Ammon's horn (tissue), 1 donor: ENCODE results near the gene CRIP3.
"Not testable (repeated sequence)": the region's sequence is repeated elsewhere in the genome, so short reads cannot be mapped to it uniquely, and the experiment has no call there.

Source experiments
- DNase-seq: peaks from one replicate; pipeline ENCODE4 v3.0.0-alpha.2; 2016; ENCODE audit warnings: low spot score

The CRIP3 gene

DNA sequence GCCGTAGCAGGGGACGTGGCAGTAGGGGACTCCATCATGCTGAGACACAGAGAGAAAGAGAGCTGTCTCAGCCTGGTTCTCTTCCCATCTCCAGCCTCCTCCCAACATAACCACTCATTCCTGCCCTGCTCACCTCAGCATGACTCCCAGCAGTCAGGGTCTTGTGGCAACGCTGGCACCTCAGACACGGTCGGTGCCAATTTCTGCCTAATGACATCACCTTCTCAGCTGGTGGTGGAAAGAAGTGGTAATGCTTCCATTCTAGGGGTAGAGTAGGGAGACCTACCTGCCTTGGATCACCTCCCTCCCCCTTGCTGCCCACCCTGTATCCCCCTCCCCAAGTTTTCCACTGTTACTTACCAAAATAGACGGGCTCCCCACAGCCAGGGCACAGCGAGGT is 2.5 kb downstream of the CRIP3 start:
- DNase-seq = no peak

DNA sequence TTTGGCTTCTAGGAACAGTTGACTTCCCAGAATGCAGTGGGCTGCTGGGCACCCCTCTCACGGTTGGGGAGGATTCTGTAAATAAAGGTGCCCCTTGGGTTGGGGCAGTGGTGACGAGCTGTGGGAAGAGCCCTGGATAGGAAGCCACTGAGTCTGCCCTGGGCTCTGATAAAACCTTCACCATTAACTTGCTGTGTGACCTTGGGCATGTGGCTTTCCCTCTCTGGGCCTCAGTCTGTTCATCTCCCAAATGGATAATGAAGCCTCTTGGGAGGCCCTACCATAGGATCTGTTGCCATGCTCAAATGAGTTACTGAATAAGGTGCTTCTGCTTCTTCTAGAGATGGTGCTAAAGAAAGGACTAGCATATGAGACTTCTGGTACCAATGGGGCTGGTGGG is 3.7 kb downstream of the CRIP3 start:
- no peak for DNase-seq

DNA sequence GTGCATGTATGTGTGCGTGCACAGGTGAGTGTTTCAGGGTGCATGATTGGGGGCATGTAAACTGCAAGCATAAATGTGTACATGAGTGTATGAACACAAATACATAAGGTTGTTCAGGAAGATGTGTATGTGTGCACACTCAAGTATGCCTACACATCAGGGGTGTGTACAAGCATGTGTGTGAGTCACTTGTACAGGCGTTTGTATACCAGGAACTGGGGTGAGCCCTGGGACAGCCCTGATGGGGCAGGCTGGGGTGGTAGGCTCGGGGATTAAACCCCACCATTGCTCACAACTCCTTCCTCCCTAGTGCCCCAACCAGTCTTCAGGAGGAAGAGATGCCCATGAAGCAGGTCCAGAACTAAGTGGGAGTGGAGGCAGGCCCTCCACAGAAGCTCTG is 4.3 kb downstream of the CRIP3 start:
- no peak for DNase-seq

DNA sequence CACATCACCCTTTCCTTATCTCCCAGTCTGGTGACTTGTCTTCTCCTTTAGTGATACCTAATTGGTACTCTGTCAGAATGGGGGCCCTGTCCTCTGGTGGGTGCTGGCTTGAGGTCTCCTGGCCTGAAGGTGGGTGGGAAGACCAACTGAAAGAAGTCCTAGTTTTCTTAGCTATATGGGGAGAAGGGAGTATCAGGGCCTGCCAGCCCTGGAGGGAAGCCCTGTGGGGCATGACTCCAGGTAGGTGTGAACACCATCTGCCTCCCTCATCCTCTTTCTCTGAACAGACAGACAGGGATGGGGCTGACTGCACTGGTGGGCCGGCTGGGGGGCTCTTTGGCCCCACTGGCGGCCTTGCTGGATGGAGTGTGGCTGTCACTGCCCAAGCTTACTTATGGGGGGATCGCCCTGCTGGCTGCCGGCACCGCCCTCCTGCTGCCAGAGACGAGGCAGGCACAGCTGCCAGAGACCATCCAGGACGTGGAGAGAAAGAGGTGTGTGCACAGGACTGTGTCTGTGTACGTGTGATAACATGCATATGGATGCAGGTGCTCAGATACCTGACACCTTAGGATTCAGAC is 4.8 kb downstream of the CRIP3 start:
- no peak for DNase-seq

DNA sequence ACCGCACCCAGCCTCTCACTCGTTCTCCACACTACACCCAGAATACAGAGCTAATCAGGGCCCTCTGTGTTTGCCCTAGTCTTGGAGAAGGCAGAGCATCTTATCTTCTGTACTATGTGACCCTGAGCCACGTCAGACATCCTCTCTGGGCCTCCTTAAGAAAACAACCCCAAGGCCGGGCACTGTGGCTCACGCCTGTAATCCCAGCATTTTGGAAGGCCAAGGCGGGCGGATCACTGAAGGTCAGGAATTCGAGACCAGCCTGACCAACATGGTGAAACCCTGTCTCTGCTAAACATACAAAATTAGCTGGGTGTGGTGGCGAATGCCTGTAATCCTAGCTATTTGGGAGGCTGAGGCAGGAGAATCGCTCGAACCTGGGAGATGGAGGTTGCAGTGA is 5.6 kb downstream of the CRIP3 start:
- not testable (repeated sequence) for DNase-seq

DNA sequence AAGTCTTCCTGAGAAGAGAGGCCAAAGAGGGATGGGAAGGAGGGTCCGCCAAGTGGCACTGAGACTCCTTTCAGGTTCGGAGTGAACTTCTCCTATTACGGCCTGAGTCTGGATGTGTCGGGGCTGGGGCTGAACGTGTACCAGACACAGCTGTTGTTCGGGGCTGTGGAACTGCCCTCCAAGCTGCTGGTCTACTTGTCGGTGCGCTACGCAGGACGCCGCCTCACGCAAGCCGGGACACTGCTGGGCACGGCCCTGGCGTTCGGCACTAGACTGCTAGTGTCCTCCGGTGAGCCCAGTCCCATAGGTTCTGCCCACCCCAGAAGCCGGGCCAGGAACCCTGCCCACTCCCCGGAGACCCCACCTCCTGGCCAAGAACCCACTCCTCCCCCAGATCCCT is 6.5 kb downstream of the CRIP3 start:
- no peak for DNase-seq

DNA sequence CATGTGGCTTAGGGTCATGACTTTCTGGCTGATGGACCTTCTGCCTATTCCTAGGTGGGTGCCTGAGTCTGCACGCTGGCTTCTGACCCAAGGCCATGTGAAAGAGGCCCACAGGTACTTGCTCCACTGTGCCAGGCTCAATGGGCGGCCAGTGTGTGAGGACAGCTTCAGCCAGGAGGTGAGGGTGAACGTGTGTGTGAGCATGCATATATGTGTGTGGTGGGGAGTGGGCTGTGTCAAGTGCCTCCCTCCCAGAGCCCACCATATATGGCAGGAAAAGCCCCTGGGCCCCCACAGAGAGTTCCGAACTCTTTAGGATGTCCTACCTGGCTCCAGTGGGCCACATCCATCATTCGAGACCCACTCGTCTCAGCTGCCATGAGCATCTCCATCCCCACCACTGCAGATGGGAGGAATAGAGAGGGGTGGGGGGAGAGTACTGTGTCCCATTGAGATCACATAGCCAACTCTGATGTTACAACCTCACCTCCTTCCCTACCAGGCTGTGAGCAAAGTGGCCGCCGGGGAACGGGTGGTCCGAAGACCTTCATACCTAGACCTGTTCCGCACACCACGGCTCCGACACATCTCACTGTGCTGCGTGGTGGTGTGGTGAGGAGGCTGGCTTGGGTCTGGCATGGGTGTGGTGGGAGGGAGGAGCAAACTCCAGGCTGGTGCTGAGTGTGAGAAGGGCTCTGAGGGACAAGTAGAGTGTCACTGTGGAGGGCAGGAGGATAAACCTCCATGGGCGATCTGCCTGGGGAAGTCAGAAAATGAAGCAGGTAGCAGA is 7.3 kb downstream of the CRIP3 start:
- DNase-seq = no peak

DNA sequence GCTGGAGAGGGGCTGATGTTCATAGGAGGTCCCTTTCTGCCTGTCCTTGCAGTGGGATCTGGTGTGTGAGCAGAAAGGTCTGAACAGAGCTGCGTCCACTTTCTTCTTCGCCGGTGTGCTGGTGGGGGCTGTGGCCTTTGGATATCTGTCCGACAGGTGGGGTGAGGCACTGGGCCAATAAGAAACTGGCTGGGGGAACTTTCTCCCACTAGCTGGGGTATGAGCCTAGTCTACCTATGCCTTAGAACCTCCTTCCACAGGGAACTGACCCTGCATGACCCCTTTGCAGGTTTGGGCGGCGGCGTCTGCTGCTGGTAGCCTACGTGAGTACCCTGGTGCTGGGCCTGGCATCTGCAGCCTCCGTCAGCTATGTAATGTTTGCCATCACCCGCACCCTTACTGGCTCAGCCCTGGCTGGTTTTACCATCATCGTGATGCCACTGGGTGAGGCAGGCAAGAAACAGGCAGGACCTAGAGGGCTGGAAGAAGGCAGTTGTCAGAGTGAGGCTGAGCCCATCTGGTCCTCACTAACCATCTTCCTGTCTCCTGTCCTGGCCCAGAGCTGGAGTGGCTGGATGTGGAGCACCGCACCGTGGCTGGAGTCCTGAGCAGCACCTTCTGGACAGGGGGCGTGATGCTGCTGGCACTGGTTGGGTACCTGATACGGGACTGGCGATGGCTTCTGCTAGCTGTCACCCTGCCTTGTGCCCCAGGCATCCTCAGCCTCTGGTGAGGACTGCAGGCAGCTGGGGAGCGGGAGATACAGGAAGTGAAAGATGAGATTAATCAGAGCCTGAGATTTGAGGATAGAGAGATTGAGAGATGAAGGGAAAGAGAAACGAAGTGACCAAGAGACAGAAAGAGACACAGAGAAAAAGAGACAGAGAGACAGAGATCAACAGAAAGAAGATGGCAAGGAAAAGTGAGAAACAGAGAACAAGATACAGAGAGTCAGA is 9.0 kb downstream of the CRIP3 start:
- DNase-seq = no peak

DNA sequence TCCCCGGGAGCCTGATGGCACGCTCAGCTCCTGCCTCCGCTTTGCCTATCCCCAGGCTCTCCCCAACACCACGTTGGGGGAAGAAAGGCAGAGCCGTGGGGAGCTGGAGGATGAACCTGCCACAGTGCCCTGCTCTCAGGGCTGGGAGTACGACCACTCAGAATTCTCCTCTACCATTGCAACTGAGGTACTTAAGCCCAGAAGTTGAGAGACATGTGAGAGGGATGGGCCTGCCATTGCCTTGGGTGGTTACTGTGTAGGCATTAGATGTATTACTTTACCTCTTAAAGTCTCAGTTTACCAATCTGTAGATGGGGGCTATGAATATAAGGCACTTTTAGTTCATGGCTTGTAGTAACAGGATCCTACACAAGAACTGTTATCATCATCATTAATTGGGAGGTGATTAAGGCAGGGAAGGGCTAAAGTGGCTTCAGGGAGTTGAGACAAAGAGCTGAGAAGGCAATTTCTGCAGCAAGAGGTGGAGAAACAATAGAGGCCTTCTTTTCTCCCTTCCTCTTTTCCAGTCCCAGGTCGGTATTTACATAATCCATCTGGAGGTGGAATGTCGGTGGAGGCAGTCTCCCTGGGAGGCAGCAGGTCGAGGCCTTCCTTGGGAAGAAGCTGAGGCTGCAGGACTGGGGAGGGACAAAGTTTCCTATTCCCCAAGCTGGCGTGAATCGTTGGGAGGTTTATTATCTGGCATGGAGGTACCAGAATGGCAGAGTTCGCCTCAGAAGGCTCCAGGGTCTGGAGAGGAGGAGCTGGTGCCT is 9.9 kb downstream of the CRIP3 start:
- DNase-seq = no peak

DNA sequence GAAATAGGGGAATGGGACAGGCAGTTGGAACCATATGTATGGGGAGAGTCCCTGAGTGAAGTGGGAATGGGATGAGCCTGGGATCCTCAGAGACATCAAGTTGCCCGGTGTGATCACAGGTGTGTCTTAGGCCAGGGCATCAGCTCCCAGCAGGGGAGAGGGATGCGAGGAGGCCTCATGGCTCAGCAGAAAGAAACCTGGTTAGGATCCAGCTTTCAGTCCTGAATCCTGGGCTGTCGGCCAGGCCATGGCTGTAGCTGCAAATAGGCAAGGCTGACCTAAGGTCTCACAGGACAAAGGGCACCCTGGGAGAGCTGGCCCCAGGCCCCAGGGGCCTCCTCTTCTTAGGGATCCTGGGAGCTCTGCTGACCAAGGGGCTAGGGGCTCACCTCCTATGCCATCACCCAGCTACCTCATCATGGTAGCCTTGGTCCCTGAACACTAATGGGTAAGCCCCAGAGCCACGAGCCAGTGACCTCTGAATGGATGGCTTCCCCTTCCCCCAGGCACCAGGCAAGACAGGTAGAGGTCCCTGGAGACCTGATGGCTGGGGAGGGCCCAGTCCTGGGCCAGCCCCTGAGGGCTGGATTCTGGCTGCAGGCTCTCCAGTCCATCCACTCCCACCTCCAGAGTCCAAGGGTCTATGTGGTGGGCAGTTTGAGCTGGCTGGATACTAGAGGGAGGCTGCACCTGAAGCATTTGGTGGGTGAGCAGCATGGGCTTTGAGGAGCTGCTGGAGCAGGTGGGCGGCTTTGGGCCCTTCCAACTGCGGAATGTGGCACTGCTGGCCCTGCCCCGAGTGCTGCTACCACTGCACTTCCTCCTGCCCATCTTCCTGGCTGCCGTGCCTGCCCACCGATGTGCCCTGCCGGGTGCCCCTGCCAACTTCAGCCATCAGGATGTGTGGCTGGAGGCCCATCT is 10.7 kb downstream of the CRIP3 start, which contains the start of gene SLC22A7:
Gene SLC22A7, plus strand, starts transcription at position 617 of the 921 bp plus-strand sequence. Its CDS starts 99 bp downstream, at position 716.
- DNase-seq = peak; percentile 20

DNA sequence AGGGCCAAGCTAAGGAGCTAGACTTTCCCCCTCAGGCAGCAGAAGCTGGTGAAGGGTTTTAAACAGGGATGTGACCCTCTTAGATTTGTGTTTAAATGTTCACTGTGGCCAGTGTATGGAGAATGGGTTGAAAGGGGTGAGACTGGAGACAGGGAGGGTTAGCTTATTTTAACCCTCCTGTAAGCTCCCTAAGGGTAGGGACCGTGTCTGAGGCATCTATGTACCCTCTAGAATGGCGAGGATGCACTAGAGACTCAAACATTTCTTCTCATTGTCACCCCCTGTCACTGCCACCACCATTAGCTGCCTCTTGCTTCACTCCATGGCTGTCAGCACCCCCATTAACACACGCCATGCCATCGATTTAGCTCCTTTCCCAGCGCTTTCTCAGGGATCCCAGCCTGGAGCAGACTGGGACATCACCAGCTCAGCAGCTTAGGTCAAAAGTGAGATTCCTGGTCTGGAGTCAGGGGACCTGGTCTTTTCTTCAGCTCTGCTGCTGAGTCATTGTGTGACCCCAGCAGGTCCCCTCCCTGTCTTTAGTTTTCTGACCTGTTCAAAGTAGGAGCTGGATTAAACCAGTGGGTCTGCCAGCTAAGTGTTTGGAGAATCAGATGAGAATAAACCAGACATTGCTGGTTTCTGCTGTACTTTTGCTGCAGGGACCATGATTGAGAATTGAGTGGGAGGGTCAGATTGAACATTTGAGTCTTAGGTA is 11.7 kb downstream of the CRIP3 start:
- DNase-seq = no peak

DNA sequence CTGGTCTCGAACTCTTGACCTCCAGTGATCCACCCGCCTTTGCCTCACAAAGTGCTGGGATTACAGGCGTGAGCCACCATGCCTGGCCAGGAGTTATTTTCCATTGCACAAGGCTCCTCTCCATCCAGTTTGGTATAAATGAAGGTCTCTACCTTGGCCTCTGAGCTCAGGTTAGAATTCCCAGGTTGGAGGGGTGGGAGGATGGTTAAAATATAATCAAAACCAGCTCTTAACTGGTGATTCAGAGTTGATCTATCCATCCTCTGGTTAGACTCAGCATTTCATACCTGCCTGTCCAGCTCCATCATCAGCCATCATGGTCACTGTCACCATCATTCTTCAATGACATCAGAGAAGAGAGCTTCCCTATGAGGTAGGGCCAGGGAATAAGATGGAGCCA is 13.2 kb downstream of the CRIP3 start:
- DNase-seq = no peak

DNA sequence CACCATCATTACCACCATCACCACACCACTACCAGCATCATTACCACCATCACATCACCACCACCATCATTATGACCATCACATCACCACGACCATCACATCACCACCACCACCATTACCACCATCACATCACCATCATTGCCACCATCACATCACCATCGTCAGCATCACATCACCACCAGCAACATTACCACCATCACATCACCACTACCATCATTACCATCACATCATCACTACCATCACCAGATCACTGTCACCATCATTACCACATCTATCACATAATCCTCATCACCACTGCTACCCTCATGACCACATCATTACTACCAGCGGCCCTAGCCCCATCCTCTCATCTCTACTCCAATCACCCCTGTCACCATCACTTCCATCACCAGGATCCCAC is 14.1 kb downstream of the CRIP3 start:
- DNase-seq = no peak

DNA sequence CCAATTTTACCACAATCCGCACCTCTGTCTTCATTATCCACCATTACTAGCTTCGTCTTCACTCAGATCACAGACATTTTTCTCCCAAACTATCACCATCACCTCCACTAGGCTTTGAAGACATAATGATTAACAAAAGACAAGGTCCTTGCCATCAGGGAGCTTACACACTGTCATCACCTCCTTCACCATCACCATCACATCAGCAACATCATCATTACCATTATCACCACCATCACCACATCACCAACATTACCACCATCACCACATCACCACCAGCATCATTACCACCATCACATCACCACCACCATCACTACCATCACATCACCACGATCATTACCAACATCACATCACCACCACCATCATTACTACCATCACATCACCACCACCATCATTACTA is 14.9 kb downstream of the CRIP3 start:
- no peak for DNase-seq

DNA sequence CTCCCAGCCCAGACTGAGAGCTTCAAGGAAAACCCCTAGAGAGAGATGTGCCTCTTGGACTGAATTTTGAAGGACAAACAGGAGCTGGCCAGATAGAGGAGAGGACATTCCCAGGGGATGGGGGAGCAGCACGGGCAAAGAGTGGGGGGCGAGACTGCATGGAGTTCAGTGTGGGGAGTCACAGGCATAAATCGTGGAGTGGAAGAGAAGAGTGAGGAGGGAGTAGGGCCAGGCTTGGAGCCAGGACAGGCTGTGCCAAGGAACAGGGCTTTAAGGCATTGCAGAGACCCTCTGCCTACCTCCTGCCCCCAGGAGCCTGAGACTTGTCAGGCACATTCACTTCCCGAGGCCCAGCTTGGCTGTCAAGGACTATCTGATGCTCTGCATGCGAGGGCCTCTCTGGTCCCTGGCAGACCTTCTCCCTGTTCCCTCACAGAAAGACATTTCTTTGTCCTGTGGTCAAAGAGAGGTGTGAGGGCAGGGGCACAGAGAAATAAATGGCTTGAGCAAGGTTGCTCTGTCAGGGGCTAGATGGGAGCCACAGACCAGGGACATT is 15.8 kb downstream of the CRIP3 start:
- DNase-seq = no peak

DNA sequence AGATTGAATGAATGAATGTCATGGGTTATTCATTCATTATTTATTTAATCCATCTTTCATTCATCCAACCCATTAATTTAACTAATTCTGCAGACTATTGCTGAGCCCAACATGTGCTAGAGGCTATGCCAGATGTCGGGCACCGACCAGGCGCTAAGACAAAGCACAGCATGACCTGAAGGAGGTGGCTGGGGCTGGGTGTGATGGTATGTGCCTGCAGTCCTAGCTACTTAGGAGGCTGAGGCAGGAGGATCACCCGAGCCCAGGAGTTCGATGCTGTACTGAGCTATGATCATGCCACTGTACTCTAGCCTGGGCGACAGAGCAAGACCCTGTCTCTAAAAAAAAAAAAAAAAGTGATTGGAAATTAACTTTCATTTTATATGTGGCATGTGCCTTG is 16.3 kb downstream of the CRIP3 start:
- no peak for DNase-seq

DNA sequence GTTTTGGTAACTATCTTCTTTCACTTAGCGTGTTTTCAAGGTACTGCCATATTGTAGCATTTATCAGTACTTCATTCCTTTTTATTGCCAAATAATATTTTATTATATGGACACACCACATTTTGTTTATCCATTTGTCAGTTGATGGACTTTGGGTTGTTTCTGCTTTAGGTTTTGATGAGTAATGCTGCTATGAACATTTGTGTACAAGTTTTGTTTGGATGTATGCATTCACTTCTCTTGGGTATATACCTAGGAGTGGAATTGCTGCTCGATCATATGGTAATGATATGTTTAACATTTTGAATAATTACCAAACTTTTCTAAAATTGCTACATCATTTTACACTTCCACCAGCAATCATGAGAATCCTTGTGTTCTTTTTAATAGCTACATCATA is 16.9 kb downstream of the CRIP3 start:
- no peak for DNase-seq

DNA sequence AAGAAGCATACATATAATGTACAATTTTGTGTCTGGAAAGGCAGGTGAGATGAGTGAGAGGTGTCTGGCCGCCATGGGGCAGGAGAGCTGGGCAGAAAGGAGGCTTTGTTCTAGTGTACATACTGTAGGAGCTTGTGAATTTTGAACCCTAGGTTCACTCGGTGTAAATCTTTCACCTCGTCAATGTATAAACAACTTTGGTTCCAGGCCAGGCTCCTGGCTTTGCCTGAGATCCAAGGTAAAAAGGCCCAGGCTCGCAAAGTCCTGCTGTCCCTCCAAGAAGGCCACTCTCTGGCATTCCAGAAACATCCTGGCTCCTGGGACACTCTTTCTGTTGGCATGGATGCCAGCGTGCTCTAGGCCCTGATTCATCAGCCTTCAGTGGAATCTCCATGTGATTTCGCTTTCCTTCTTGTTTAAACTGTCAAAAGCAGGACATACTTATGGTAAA is 17.7 kb downstream of the CRIP3 start:
- no peak for DNase-seq

DNA sequence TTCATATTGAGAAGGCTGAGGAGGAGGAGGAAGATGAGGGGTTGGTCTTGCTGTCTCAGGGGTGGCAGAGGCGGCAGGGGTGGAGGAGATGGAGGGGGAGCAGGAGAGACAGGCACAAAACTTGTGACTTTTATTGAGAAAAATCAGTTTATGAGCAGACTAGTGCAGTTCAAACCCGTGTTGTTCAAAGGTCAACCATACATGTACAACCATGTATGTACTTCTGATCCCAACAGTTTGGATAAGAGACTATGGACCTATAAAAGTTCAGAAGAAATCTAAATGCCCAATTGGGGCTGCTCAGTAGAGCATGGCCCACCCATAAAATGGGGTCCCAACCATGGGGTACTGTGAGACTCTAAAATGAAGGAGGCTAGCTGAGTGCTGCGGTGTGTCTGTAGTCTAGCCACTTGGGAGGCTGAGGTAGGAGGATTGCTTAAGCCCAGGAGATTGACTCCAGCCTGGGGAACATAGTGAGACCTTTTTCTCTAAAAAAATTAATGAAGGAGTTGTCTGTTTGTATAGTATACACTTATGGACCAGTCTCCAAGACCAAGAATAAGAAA is 18.2 kb downstream of the CRIP3 start:
- DNase-seq = no peak
